ENCODE results near the gene DLGAP4. TPM values are rescaled to one million over a fixed set of nuclear protein-coding genes. Genes with fewer than 3 reads are reported as not detected.
A peak's percentile ranks its signal among the peaks of the same experiment; 100 is the strongest.

The DLGAP4 gene
- total and polyA plus RNA-seq, 9 of the 15 experiments (the other 6 are each of a cell fraction or from before 2014, with no cell fraction given), result 0.31 to 34.1 (median 4.5) TPM

GRCh38 chr20:36399147-36399968, 93.2 kb downstream of the DLGAP4 start:
- no peaks in the 10 kb centered on the region; a peak in 1 of 5 replicates for H3K4me1 ChIP-seq (replicated peaks in 1 of 2; ENCODE audit: control insufficient read depth in 2 of 2, insufficient read depth in 2 of 2, low read length in 2 of 2)
- DNase-seq (ENCODE audit: extremely low read depth in 1 of 4, low spot score in 3 of 4) (peak; percentile 72 to 79 (median 76)), ATAC-seq (peak; percentile 98), FAIRE-seq (peak; percentile 86)
- in situ Hi-C loops (cut with MboI) (no loop called here), intact Hi-C loops (cut with micrococcal nuclease) (loop anchor here (1.0 to 2.0 kb wide), 2 partner anchors 126 to 185 kb away; no protein-coding TSS in a partner anchor)
- ChIA-PET CTCF (ENCODE audit: low intra/inter-chr PET ratio) (interaction anchor here (1.0 to 1.2 kb wide), 3 partner anchors 182 to 199 kb away, joined by 3 to 5 read pairs (median 4); no protein-coding TSS in a partner anchor), POLR2A (interaction anchor here (0.6 to 1.6 kb wide), 4 partner anchors 14 to 120 kb away, joined by 3 to 5 read pairs (median 4); no protein-coding TSS in a partner anchor)
- no peaks in the 10 kb centered on the region for H3K9me3 ChIP-seq (replicated peaks; ENCODE audit: control insufficient read depth, insufficient read depth, low read depth, low read length)
- no peak overlapping the region for H3K4me2 ChIP-seq (ENCODE audit: insufficient read depth, low read length)
- H3K9me1 ChIP-seq (ENCODE audit: control insufficient read depth, insufficient read depth, low read length), result no peaks in the 10 kb centered on the region
- peaks cover 19 to 40% of the 10 kb centered on the region in 2 experiments for H3K27me3 ChIP-seq (ENCODE audit: control insufficient read depth in 2 of 2, insufficient read depth in 2 of 2, low read length in 2 of 2)
- no peaks in the 10 kb centered on the region for H3K36me3 ChIP-seq (ENCODE audit: control insufficient read depth, insufficient read depth, low read length)
- H3K4me3 ChIP-seq, result no peak overlapping the region
- no peaks in the 10 kb centered on the region for H3K79me2 ChIP-seq (ENCODE audit: control insufficient read depth, insufficient read depth, low read length)
- BruUV-seq (replicated peaks), result no TSS peak
- H4K20me1 ChIP-seq (replicated peaks; ENCODE audit: control insufficient read depth, insufficient read depth, low read length), result 0 out of 2 replicates have a peak, but pooled peaks cover 14% of the 10 kb centered on the region
- H3K9ac ChIP-seq (ENCODE audit: insufficient read depth in 1 of 2, low read depth in 2 of 2, low read length in 2 of 2), result no peak overlapping the region
- H2AFZ ChIP-seq (ENCODE audit: low read depth, low read length), result no peak overlapping the region
- no peak overlapping the region for H3K27ac ChIP-seq (ENCODE audit: extremely low read depth, low read depth, low read length)
- WGBS (ENCODE audit: insufficient coverage, low coverage, missing lambda C conversion rate), result 1% methylated on average over 6 of the region's 6 CpGs
- TF ChIP-seq TEAD2 (tag; IDR thresholded peaks at IDR 0.05) (no peak), ZEB2 (IDR thresholded peaks at IDR 0.05) (peak; percentile 48; the same call in 1 of the 2 replicates), PHB (CRISPR knock-in tag; IDR thresholded peaks at IDR 0.05) (no peak), ZNF764 (CRISPR knock-in tag; IDR thresholded peaks at IDR 0.05; ENCODE audit: low read depth) (peak; percentile 82), MCM3 (IDR thresholded peaks at IDR 0.05) (no peak), HNRNPL (IDR thresholded peaks at IDR 0.05; ENCODE audit: low read depth, low read length) (no peak), RNF219 (CRISPR knock-in tag; IDR thresholded peaks at IDR 0.05) (no peak), RFX1 (IDR thresholded peaks at IDR 0.05) (peak; percentile 49), CTCF (IDR thresholded peaks at IDR 0.05 in 2 of 3, conservative IDR thresholded peaks at IDR 0.05 in 1 of 3; ENCODE audit: insufficient read depth in 2 of 3, low read depth in 1 of 3, low read length in 3 of 3) (peak; percentile 84 to 88 (median 87)), MAFG (tag; conservative IDR thresholded peaks at IDR 0.05) (no peak), SOX6 (IDR thresholded peaks at IDR 0.05) (no peak), CLOCK (CRISPR knock-in tag; IDR thresholded peaks at IDR 0.05; ENCODE audit: borderline replicate concordance) (no peak), ZNF589 (CRISPR knock-in tag; IDR thresholded peaks at IDR 0.05; ENCODE audit: low read depth) (no peak), CBX3 (IDR thresholded peaks at IDR 0.05; ENCODE audit: borderline replicate concordance in 1 of 2, low read length in 2 of 2) (peak in 1 of 2 experiments; percentile 26; a peak in 1 of 3 replicates), L3MBTL2 (IDR thresholded peaks at IDR 0.05) (peak; percentile 78), BMI1 (IDR thresholded peaks at IDR 0.05; ENCODE audit: low read length) (no peak)

Measured in K562 (cell line).